ENCODE measurements around the gene F7.
"Not testable (repeated sequence)": the region's sequence is repeated elsewhere in the genome, so short reads cannot be mapped to it uniquely, and the experiment has no call there.

The F7 gene

DNA sequence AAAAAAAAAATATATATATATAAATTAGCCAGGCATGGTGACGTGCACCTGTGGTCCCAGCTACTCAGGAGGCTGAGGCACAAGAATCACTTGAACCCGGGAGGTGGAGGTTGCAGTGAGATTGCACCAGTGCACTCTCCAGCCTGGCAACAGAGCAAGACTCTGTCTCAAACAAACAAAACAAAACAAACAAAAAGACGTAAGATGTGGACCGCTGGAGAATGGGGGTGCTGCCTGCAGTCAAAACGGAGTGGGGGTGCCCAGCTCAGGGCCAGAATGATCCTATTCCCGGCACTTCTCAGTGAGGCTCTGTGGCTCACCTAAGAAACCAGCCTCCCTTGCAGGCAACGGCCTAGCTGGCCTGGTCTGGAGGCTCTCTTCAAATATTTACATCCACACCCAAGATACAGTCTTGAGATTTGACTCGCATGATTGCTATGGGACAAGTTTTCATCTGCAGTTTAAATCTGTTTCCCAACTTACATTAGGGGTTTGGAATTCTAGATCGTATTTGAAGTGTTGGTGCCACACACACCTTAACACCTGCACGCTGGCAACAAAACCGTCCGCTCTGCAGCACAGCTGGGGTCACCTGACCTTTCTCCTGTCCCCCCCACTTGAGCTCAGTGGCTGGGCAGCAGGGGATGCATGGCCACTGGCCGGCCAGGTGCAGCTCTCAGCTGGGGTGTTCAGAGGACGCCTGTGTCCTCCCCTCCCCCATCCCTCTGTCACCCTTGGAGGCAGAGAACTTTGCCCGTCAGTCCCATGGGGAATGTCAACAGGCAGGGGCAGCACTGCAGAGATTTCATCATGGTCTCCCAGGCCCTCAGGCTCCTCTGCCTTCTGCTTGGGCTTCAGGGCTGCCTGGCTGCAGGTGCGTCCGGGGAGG, at the start of gene F7:
Gene F7 (plus strand): TSS at position 760 of the 889 bp plus-strand sequence. CDS start 51 bp downstream, at position 811.
- TF ChIP-seq, protein P1, sequence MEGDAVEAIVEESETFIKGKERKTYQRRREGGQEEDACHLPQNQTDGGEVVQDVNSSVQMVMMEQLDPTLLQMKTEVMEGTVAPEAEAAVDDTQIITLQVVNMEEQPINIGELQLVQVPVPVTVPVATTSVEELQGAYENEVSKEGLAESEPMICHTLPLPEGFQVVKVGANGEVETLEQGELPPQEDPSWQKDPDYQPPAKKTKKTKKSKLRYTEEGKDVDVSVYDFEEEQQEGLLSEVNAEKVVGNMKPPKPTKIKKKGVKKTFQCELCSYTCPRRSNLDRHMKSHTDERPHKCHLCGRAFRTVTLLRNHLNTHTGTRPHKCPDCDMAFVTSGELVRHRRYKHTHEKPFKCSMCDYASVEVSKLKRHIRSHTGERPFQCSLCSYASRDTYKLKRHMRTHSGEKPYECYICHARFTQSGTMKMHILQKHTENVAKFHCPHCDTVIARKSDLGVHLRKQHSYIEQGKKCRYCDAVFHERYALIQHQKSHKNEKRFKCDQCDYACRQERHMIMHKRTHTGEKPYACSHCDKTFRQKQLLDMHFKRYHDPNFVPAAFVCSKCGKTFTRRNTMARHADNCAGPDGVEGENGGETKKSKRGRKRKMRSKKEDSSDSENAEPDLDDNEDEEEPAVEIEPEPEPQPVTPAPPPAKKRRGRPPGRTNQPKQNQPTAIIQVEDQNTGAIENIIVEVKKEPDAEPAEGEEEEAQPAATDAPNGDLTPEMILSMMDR (IDR thresholded peaks at IDR 0.05; ENCODE audit: insufficient read depth, low read depth, low read length, missing control alignments): no peak
- no peak for DNase-seq (ENCODE audit: low read depth)
- H3K4me3 ChIP-seq (ENCODE audit: low read depth, low read length): no peak within 1 kb of the TSS

DNA sequence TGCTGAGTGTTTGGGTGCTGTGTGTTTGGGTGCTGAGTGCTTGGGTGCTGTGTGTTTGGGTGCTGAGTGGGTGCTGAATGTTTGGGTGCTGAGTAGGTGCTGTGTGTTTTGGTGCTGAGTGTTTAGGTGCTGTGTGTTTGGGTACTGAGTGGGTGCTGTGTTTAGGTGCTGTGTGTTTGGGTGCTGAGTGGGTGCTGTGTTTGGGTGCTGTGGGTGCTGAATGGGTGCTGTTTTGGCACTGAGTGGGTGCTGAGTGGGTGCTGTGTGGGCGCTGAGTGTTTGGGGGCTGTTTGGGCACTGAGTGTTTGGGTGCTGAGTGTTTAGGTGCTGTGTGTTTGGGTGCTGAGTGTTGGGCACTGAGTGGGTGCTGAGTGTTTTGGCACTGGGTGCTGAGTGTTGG, 48.5 kb upstream of the F7 start:
- DNase-seq (ENCODE audit: low read depth): no peak
- TF ChIP-seq, protein P1 (IDR thresholded peaks at IDR 0.05; ENCODE audit: insufficient read depth, low read depth, low read length, missing control alignments): no peak
- no peak overlapping the region for H3K4me3 ChIP-seq (ENCODE audit: low read depth, low read length)

DNA sequence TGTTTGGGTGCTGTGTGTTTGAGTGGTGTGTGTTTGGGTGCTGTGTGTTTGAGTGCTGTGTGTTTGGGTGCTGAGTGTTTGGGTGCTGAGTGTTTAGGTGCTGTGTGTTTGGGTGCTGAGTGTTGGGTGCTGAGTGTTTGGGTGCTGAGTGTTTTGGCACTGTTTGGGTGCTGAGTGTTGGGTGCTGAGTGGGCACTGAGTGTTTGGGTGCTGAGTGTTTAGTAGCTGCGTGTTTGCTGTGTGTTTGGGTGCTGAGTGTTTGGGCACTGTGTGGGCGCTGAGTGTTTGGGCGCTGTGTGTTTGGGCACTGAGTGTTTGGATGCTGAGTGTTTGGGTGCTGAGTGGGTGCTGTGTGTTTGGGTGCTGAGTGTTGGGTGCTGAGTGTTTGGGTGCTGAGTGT, 48.0 kb upstream of the F7 start:
- not testable (repeated sequence) for H3K4me3 ChIP-seq (ENCODE audit: low read depth, low read length); DNase-seq (ENCODE audit: low read depth)

DNA sequence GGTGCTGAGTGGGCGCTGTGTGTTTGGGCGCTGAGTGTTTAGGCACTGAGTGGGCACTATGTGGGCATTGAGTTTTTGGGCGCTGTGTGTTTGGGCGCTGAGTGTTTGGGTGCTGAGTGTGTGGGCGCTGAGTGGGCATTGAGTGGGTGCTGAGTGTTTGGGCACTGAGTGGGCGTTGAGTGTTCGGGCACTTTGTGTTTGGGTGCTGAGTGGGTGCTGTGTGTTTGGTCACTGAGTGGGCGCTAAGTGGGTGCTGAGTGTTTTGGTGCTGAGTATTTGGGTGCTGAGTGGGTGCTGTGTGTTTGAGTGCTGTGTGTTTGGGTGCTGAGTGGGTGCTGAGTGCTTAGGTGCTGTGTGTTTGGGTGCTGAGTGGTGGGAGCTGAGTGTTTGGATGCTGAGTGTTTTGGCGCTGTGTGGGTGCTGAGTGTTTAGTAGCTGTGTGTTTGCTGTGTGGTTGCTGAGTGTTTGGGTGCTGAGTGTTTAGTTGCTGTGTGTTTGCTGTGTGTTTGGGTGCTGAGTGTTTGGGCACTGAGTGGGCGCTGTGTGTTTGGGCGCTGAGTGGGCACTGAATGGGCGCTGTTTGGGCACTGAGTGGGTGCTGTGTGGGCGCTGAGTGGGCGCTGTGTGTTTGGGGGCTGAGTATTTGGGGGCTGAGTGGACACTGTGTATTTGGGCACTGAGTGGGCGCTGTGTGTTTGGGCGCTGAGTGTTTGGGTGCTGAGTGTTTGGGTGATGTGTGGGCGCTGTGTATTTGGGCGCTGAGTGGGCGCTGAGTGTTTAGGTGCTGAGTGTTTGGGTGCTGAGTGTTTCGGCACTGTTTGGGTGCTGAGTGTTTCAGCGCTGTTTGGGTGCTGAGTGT, 47.2 kb upstream of the F7 start:
- no peak overlapping the region for H3K4me3 ChIP-seq (ENCODE audit: low read depth, low read length)
- no peak for DNase-seq (ENCODE audit: low read depth)
- TF ChIP-seq, protein P1 (IDR thresholded peaks at IDR 0.05; ENCODE audit: insufficient read depth, low read depth, low read length, missing control alignments): no peak

DNA sequence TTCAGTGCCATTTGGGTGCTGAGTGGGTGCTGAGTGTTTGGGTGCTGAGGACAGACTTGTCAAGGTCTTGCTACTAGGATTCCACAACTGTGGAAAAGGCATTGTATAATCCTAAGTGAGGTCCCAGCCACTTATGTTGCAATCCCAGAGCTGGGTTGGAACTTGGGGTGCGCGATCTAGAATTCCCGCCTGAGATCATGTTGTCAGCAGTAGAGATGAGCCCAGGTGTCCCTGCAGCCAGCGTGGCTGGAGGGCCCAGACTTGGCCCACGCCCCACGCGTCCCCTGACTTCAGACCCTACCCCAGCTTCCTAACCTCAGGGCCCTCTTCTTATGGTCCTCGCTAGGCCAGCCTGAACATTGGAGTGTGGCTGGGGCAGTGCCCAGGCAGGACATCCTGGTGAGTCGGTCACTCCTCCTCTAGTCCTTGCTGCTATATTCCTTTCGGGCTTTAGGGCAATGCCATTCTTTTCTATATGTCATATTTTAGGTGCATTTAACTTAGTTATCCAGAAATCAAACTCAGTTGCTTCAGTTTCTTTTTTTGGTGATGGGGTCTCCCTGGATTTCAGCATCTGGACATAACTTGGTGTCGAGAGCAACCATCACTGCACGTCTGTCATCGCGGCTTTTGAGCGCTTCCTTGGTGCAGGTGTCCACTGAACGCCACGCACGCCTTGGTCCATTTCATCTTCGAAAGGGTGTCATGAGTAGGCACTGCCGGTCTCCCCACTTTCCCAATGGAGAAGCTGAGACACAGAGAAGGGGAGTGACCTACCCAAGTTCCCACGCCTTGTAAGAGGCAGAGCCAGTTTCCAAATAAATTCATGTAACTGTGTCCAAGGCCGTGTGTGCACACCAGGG, 46.4 kb upstream of the F7 start:
- TF ChIP-seq, protein P1 (IDR thresholded peaks at IDR 0.05; ENCODE audit: insufficient read depth, low read depth, low read length, missing control alignments): no peak
- no peak overlapping the region for H3K4me3 ChIP-seq (ENCODE audit: low read depth, low read length)
- no peak for DNase-seq (ENCODE audit: low read depth)

DNA sequence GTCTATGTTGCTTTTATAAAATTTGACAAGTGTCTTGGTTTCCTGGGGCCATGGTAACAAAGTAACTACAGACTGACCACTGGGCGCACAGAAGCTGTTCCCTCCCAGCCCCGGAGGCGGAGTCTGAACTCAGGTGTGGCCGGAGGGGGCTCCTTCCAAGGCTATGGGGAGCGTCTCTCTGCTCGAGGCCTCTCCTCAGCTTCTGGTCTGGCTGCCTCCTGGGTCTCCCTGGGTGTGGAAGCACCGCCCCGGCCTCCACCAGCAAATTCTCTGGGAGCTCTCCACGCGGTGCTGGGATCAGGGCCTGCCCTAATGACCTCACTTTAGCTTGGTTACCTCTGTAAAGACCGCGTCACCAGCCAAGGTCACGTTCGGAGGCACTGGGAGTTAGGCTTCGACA, 45.7 kb upstream of the F7 start:
- TF ChIP-seq, protein P1 (IDR thresholded peaks at IDR 0.05; ENCODE audit: insufficient read depth, low read depth, low read length, missing control alignments): no peak
- H3K4me3 ChIP-seq (ENCODE audit: low read depth, low read length): no peak overlapping the region
- DNase-seq (ENCODE audit: low read depth): no peak

Measured in GM12865 (cell line).